HCT116 (cell line): ENCODE results near the gene SCFD2. TPM values are rescaled to one million over a fixed set of nuclear protein-coding genes. Genes with fewer than 3 reads are reported as not detected.

Experiments used
- ATAC-seq: fragments of 200-7000 bp; cut with Tn5 transposase; 2 replicates; pipeline ENCODE4 v1.9.1; 2020; ENCODE audit warnings: mild to moderate bottlenecking, moderate library complexity
- BruUV-seq: library from RNA; stranded (reverse); fragments of 400-500 nt; replicated peaks from 2 replicates; lab custom pipeline; 2021; lab: Mats Ljungman, UMichigan
- CTCF ChIA-PET: fragments of 300-600 bp; sonication (Branson Sonifier 250); formaldehyde crosslinking; loops from one replicate; lab custom pipeline; 2021; ENCODE audit warnings: antibody characterized with exemption; lab: Charles Lee
- POLR2A ChIA-PET: fragments of 300-600, 350-600 bp; sonication (Branson Sonifier 250); formaldehyde crosslinking; loops from one replicate; lab custom pipeline; 2021; ENCODE audit warnings: antibody characterized with exemption; lab: Charles Lee
- RAD21 ChIA-PET, 2 experiments: fragments of 300-600 bp; sonication (Branson Sonifier 250); formaldehyde crosslinking; loops; one replicate each; lab custom pipeline; 2023; ENCODE audit warnings: low total read pairs in 2 of 2; ENCODE audit not compliant: uncharacterized antibody in 2 of 2, unreplicated experiment in 2 of 2, low non-redundant PET in 1 of 2; lab: Charles Lee
- DNase-seq: peaks from one replicate; pipeline ENCODE4 v3.0.0-alpha.2; 2010; ENCODE audit warnings: low read depth, low spot score
- H2AFZ ChIP-seq: fragments of 200-600 bp; shearing (Covaris generic), sonication (generic); 2 replicates; pipeline ENCODE4 v1.6.1; 2017; ENCODE audit warnings: low read depth, mixed run types, mixed read lengths, antibody characterized with exemption, low read length; ENCODE audit not compliant: poor library complexity, severe bottlenecking
- H3K27ac ChIP-seq: 2 replicates; pipeline ENCODE4 v1.5.1; 2012; ENCODE audit warnings: low read depth, low read length
- H3K27me3 ChIP-seq: fragments of 200-600 bp; sonication (generic); 2 replicates; pipeline ENCODE4 v1.6.1; 2016; ENCODE audit warnings: mixed run types, low read length, mixed read lengths; ENCODE audit not compliant: insufficient read depth
- H3K36me3 ChIP-seq, 2 experiments: fragments of 200-500 bp in 1 of 2; fragments of 200-600 bp in 1 of 2; sonication (Bioruptor generic) in 1 of 2; sonication (generic) in 1 of 2; 2 replicates each; pipeline versions ENCODE4 v1.5.1 to v1.6.1; 2014 to 2016; ENCODE audit warnings: low read length in 2 of 2, inconsistent platforms in 1 of 2, mixed read lengths in 1 of 2, mixed run types in 1 of 2; ENCODE audit not compliant: insufficient read depth in 2 of 2, control insufficient read depth in 1 of 2
- H3K4me1 ChIP-seq, 2 experiments: fragments of 200-600 bp in 1 of 2; sonication (generic) in 1 of 2; 2 replicates each; pipeline versions ENCODE4 v1.5.1 to v1.6.1; 2012 to 2017; ENCODE audit warnings: low read length in 2 of 2, inconsistent platforms in 1 of 2, mild to moderate bottlenecking in 1 of 2, mixed read lengths in 1 of 2, mixed run types in 1 of 2, moderate library complexity in 1 of 2; ENCODE audit not compliant: insufficient read depth in 2 of 2, control insufficient read depth in 1 of 2
- H3K4me2 ChIP-seq: fragments of 200-600 bp; sonication (generic); 2 replicates; pipeline ENCODE4 v1.6.1; 2017; ENCODE audit warnings: mixed run types, low read length, mixed read lengths
- H3K4me3 ChIP-seq, 2 experiments: fragments of 200-600 bp in 1 of 2; sonication (generic) in 1 of 2; replicated peaks in 1 of 2; 2 replicates each; pipeline ENCODE4 v1.5.1; 2011 to 2016; ENCODE audit warnings: low read length in 2 of 2, control low read depth in 1 of 2, low read depth in 1 of 2, mild to moderate bottlenecking in 1 of 2, mixed read lengths in 1 of 2, mixed run types in 1 of 2
- H3K79me2 ChIP-seq: fragments of 200-600 bp; sonication (generic); 2 replicates; pipeline ENCODE4 v1.6.1; 2017; ENCODE audit warnings: mild to moderate bottlenecking, mixed run types, low read length, moderate library complexity, mixed read lengths; ENCODE audit not compliant: insufficient read depth
- H3K9ac ChIP-seq: fragments of 200-600 bp; sonication (generic); 2 replicates; pipeline ENCODE4 v1.6.1; 2016; ENCODE audit warnings: low read length, mixed read lengths
- H3K9me2 ChIP-seq: fragments of 200-600 bp; sonication (generic), shearing (Covaris generic); 2 replicates; pipeline ENCODE4 v1.6.1; 2017; ENCODE audit warnings: mixed run types, mild to moderate bottlenecking, moderate library complexity; ENCODE audit not compliant: insufficient read depth
- H3K9me3 ChIP-seq, 2 experiments: fragments of 200-500 bp in 1 of 2; fragments of 200-600 bp in 1 of 2; sonication (Bioruptor generic) in 1 of 2; sonication (generic) in 1 of 2; 2 replicates each; pipeline ENCODE4 v1.6.1; 2014 to 2017; ENCODE audit warnings: low read length in 2 of 2, mixed read lengths in 2 of 2, inconsistent platforms in 1 of 2, low read depth in 1 of 2, mild to moderate bottlenecking in 1 of 2, mixed run types in 1 of 2, moderate library complexity in 1 of 2; ENCODE audit not compliant: control insufficient read depth in 1 of 2, insufficient read depth in 1 of 2
- H4K20me1 ChIP-seq: fragments of 200-600 bp; sonication (generic), shearing (Covaris generic); 2 replicates; pipeline ENCODE4 v1.6.1; 2017; ENCODE audit warnings: mixed run types, mild to moderate bottlenecking, moderate library complexity; ENCODE audit not compliant: insufficient read depth
- CBX3 ChIP-seq: IDR thresholded peaks from 2 replicates; pipeline ENCODE4 v1.6.1; 2012; ENCODE audit warnings: low read depth
- ELF1 ChIP-seq: IDR thresholded peaks from 2 replicates; pipeline ENCODE4 v1.6.1; 2012; ENCODE audit warnings: low read depth, borderline replicate concordance
- EZH2 ChIP-seq: fragments of 200-600 bp; sonication (generic); IDR thresholded peaks from 2 replicates; pipeline ENCODE4 v1.6.1; 2017; ENCODE audit warnings: antibody characterized with exemption, mixed run types
- EZH2phosphoT487 ChIP-seq: fragments of 200-600 bp; IDR thresholded peaks from 2 replicates; pipeline ENCODE4 v1.6.1; 2018; ENCODE audit warnings: antibody characterized with exemption, borderline replicate concordance
- FOSL1 ChIP-seq: IDR thresholded peaks from 2 replicates; pipeline ENCODE4 v1.6.1; 2012; ENCODE audit warnings: low read depth
- JUND ChIP-seq: IDR thresholded peaks from 2 replicates; pipeline ENCODE4 v1.6.1; 2012
- POLR2A ChIP-seq: IDR thresholded peaks from 2 replicates; pipeline ENCODE4 v1.7.0; 2011; ENCODE audit warnings: borderline replicate concordance; ENCODE audit not compliant: insufficient read depth, insufficient read length; ENCODE audit errors: extremely low read depth
- POLR2AphosphoS5 ChIP-seq: IDR thresholded peaks from 2 replicates; pipeline ENCODE4 v1.6.1; 2011; ENCODE audit warnings: mild to moderate bottlenecking, low read depth, low read length, moderate library complexity
- SIN3A ChIP-seq: IDR thresholded peaks from 2 replicates; pipeline ENCODE4 v1.6.1; 2012; ENCODE audit warnings: low read depth
- SP1 ChIP-seq: IDR thresholded peaks from 2 replicates; pipeline ENCODE4 v1.6.1; 2012; ENCODE audit warnings: low read depth
- SRF ChIP-seq: IDR thresholded peaks from 2 replicates; pipeline ENCODE4 v1.6.1; 2012; ENCODE audit warnings: low read depth
- TCF7L2 ChIP-seq: IDR thresholded peaks from 2 replicates; pipeline ENCODE4 v1.7.0; 2011; ENCODE audit warnings: borderline replicate concordance, inconsistent platforms; ENCODE audit not compliant: insufficient read depth, insufficient read length; ENCODE audit errors: extremely low read depth
- YY1 ChIP-seq: IDR thresholded peaks from 2 replicates; pipeline ENCODE4 v1.6.1; 2011; ENCODE audit warnings: low read length, low read depth, moderate library complexity, mild to moderate bottlenecking; ENCODE audit not compliant: insufficient replicate concordance; ENCODE audit errors: extremely low read depth
- ZFX ChIP-seq: fragments of 450-650 bp; IDR thresholded peaks from 2 replicates; pipeline ENCODE4 v1.6.1; 2017
- ZNF274 ChIP-seq: fragments of 200-500 bp; sonication (Bioruptor generic); IDR thresholded peaks from 2 replicates; pipeline ENCODE4 v1.6.1; 2014; ENCODE audit warnings: mild to moderate bottlenecking, low read depth, low read length, inconsistent platforms
- intact Hi-C: fragments of 100-400 bp; cut with micrococcal nuclease; formaldehyde crosslinking; loops from 2 replicates; pipeline ENCODE4 v1.10.0; 2022
- total RNA-seq: library from RNA; stranded (reverse); gene quantifications from one replicate; pipeline ENCODE4 v1.2.1, GENCODE V29; 2021; ENCODE audit not compliant: unreplicated experiment
- TF ChIP-seq, protein P1 (sequence below): IDR thresholded peaks from 2 replicates; pipeline ENCODE4 v1.6.1; 2011; ENCODE audit warnings: mild to moderate bottlenecking, low read length, moderate library complexity; ENCODE audit not compliant: insufficient replicate concordance; ENCODE audit errors: extremely low read depth
- TF ChIP-seq, protein P2 (sequence below): IDR thresholded peaks from 2 replicates; pipeline ENCODE4 v1.6.1; 2012
- TF ChIP-seq, protein P3 (sequence below): IDR thresholded peaks from 2 replicates; pipeline ENCODE4 v1.6.1; 2012; ENCODE audit warnings: low read depth
- TF ChIP-seq, protein P4 (sequence below): IDR thresholded peaks from 2 replicates; pipeline ENCODE4 v1.6.1; 2012
- TF ChIP-seq, protein P5 (sequence below), 3 experiments: fragments of 200-600 bp in 1 of 3; sonication (generic) in 1 of 3; IDR thresholded peaks in 2 of 3; conservative IDR thresholded peaks in 1 of 3; 2 replicates each; pipeline ENCODE4 v1.5.1; 2012 to 2017; ENCODE audit warnings: low read depth in 2 of 3, low read length in 2 of 3, antibody characterized with exemption in 1 of 3, borderline replicate concordance in 1 of 3, control low read depth in 1 of 3, mild to moderate bottlenecking in 1 of 3, mixed read lengths in 1 of 3, mixed run types in 1 of 3, moderate library complexity in 1 of 3; ENCODE audit not compliant: insufficient read depth in 1 of 3

SCFD2 gene
- total RNA-seq, 1 experiment from 2014 or later, result 13.6 TPM

DNA sequence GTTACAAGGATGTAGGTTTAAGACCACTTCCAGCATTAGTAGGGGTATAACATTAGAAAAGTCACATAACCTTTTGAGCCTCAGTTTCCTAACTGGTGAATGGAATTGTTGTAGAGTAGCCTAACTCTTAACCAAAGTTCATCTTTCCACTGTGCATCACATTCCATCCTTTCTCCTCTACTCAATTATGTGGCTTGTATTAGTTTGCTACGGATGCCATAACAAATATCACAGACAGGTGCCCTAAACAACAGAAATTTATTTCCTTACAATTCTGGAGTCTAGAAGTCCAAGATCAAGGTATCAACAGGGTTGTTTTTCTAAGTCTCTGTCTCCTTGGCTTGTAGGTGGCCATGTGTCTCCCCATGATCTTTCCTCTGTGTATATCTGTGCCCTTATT lies 271.8 kb downstream of the SCFD2 start:
- Histone ChIP-seq H3K4me2 (no peak overlapping the region), H3K9me2 (no peaks in the 10 kb centered on the region), H3K9ac (no peak overlapping the region), H3K9me3 (no peaks in the 10 kb centered on the region), H3K36me3 (no peaks in the 10 kb centered on the region), H3K27ac (no peak overlapping the region), H3K27me3 (no peaks in the 10 kb centered on the region), H3K79me2 (no peaks in the 10 kb centered on the region), H3K4me3 (no peak overlapping the region), H2AFZ (no peak overlapping the region), H3K4me1 (no peaks in the 10 kb centered on the region), H4K20me1 (no peaks in the 10 kb centered on the region)
- TF ChIP-seq POLR2A, result no peak
- TF ChIP-seq, protein P1, sequence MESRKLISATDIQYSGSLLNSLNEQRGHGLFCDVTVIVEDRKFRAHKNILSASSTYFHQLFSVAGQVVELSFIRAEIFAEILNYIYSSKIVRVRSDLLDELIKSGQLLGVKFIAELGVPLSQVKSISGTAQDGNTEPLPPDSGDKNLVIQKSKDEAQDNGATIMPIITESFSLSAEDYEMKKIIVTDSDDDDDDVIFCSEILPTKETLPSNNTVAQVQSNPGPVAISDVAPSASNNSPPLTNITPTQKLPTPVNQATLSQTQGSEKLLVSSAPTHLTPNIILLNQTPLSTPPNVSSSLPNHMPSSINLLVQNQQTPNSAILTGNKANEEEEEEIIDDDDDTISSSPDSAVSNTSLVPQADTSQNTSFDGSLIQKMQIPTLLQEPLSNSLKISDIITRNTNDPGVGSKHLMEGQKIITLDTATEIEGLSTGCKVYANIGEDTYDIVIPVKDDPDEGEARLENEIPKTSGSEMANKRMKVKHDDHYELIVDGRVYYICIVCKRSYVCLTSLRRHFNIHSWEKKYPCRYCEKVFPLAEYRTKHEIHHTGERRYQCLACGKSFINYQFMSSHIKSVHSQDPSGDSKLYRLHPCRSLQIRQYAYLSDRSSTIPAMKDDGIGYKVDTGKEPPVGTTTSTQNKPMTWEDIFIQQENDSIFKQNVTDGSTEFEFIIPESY, result no peak
- TF ChIP-seq CBX3, result no peak
- TF ChIP-seq YY1, result no peak
- TF ChIP-seq, protein P2, sequence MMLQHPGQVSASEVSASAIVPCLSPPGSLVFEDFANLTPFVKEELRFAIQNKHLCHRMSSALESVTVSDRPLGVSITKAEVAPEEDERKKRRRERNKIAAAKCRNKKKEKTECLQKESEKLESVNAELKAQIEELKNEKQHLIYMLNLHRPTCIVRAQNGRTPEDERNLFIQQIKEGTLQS, result no peak
- no peak for TF ChIP-seq SRF
- no peak for TF ChIP-seq EZH2phosphoT487
- no peak for TF ChIP-seq EZH2
- TF ChIP-seq ZNF274, result no peak
- TF ChIP-seq, protein P3, sequence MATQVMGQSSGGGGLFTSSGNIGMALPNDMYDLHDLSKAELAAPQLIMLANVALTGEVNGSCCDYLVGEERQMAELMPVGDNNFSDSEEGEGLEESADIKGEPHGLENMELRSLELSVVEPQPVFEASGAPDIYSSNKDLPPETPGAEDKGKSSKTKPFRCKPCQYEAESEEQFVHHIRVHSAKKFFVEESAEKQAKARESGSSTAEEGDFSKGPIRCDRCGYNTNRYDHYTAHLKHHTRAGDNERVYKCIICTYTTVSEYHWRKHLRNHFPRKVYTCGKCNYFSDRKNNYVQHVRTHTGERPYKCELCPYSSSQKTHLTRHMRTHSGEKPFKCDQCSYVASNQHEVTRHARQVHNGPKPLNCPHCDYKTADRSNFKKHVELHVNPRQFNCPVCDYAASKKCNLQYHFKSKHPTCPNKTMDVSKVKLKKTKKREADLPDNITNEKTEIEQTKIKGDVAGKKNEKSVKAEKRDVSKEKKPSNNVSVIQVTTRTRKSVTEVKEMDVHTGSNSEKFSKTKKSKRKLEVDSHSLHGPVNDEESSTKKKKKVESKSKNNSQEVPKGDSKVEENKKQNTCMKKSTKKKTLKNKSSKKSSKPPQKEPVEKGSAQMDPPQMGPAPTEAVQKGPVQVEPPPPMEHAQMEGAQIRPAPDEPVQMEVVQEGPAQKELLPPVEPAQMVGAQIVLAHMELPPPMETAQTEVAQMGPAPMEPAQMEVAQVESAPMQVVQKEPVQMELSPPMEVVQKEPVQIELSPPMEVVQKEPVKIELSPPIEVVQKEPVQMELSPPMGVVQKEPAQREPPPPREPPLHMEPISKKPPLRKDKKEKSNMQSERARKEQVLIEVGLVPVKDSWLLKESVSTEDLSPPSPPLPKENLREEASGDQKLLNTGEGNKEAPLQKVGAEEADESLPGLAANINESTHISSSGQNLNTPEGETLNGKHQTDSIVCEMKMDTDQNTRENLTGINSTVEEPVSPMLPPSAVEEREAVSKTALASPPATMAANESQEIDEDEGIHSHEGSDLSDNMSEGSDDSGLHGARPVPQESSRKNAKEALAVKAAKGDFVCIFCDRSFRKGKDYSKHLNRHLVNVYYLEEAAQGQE, result no peak
- TF ChIP-seq SIN3A, result no peak
- TF ChIP-seq ZFX, result no peak
- no peak for TF ChIP-seq JUND
- no peak for TF ChIP-seq FOSL1
- TF ChIP-seq POLR2AphosphoS5, result no peak
- TF ChIP-seq, protein P4, sequence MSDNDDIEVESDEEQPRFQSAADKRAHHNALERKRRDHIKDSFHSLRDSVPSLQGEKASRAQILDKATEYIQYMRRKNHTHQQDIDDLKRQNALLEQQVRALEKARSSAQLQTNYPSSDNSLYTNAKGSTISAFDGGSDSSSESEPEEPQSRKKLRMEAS, result no peak
- TF ChIP-seq ELF1, result no peak
- TF ChIP-seq, protein P5, sequence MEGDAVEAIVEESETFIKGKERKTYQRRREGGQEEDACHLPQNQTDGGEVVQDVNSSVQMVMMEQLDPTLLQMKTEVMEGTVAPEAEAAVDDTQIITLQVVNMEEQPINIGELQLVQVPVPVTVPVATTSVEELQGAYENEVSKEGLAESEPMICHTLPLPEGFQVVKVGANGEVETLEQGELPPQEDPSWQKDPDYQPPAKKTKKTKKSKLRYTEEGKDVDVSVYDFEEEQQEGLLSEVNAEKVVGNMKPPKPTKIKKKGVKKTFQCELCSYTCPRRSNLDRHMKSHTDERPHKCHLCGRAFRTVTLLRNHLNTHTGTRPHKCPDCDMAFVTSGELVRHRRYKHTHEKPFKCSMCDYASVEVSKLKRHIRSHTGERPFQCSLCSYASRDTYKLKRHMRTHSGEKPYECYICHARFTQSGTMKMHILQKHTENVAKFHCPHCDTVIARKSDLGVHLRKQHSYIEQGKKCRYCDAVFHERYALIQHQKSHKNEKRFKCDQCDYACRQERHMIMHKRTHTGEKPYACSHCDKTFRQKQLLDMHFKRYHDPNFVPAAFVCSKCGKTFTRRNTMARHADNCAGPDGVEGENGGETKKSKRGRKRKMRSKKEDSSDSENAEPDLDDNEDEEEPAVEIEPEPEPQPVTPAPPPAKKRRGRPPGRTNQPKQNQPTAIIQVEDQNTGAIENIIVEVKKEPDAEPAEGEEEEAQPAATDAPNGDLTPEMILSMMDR (IDR thresholded peaks at IDR 0.05 in 2 of 3, conservative IDR thresholded peaks at IDR 0.05 in 1 of 3; ENCODE audit: borderline replicate concordance in 1 of 3, insufficient read depth in 1 of 3, low read depth in 2 of 3, low read length in 2 of 3), result no peak
- TF ChIP-seq SP1, result no peak
- no peak for TF ChIP-seq TCF7L2
- RAD21 ChIA-PET, result no interaction called here
- intact Hi-C loops, result no loop called here
- ATAC-seq, result no peak
- POLR2A ChIA-PET, result no interaction called here
- DNase-seq, result no peak
- BruUV-seq, result no TSS peak
- CTCF ChIA-PET, result no interaction called here
